BLaER1 treated with 17β-estradiol and CSF1 and Interleukin-3, amounts not matched to agents 10 nM and 100 nM (cell line): ENCODE data around the gene CNNM1.

Source experiments
- H3K27ac ChIP-seq, 11 experiments: shearing (Covaris generic); formaldehyde crosslinking; 2 replicates each; pipeline ENCODE4 v1.8.1; 2022
- H3K27me3 ChIP-seq, 11 experiments: shearing (Covaris generic); formaldehyde crosslinking; 2 replicates each; pipeline ENCODE4 v1.8.1; 2022
- H3K36me3 ChIP-seq, 11 experiments: shearing (Covaris generic); formaldehyde crosslinking; 2 replicates each; pipeline ENCODE4 v1.8.1; 2022
- H3K4me1 ChIP-seq, 10 experiments: shearing (Covaris generic); formaldehyde crosslinking; 2 replicates each; pipeline ENCODE4 v1.8.1; 2022
- H3K4me2 ChIP-seq, 11 experiments: shearing (Covaris generic); formaldehyde crosslinking; 2 replicates each; pipeline ENCODE4 v1.8.1; 2022
- H3K4me3 ChIP-seq, 10 experiments: shearing (Covaris generic); formaldehyde crosslinking; 2 replicates each; pipeline ENCODE4 v1.8.1; 2022
- H3K9ac ChIP-seq, 11 experiments: shearing (Covaris generic); formaldehyde crosslinking; 2 replicates each; pipeline ENCODE4 v1.8.1; 2022
- H3K9me3 ChIP-seq, 11 experiments: shearing (Covaris generic); formaldehyde crosslinking; replicated peaks in 1 of 11; 2 replicates each; pipeline ENCODE4 v1.8.1; 2022
- H4K20me1 ChIP-seq, 11 experiments: shearing (Covaris generic); formaldehyde crosslinking; 2 replicates each; pipeline ENCODE4 v1.8.1; 2022
- Cebpa-rat ChIP-seq, 11 experiments: shearing (Covaris generic); IDR thresholded peaks; 2 replicates each; pipeline ENCODE4 v1.8.1; 2022

The CNNM1 gene

GRCh38 chr10:99312501-99312900 is 16.7 kb upstream of the CNNM1 start:
- no peaks in the 10 kb centered on the region for H3K27me3 ChIP-seq
- H4K20me1 ChIP-seq: no peaks in the 10 kb centered on the region
- TF ChIP-seq Cebpa-rat (IDR thresholded peaks at IDR 0.05): no peak
- no peak overlapping the region for H3K4me2 ChIP-seq
- no peaks in the 10 kb centered on the region for H3K4me1 ChIP-seq
- peaks cover 33 to 60% (median 50%) of the 10 kb centered on the region in 11 experiments for H3K9me3 ChIP-seq
- no peaks in the 10 kb centered on the region for H3K36me3 ChIP-seq
- no peak overlapping the region for H3K4me3 ChIP-seq
- no peak overlapping the region for H3K9ac ChIP-seq
- no peak overlapping the region for H3K27ac ChIP-seq

- H3K9ac ChIP-seq: no peak overlapping the region
- H3K4me1 ChIP-seq: no peaks in the 10 kb centered on the region
- no peaks in the 10 kb centered on the region for H3K36me3 ChIP-seq
- no peaks in the 10 kb centered on the region for H4K20me1 ChIP-seq
- H3K27me3 ChIP-seq: no peaks in the 10 kb centered on the region
- H3K9me3 ChIP-seq: peaks cover 5 to 28% (median 23%) of the 10 kb centered on the region in 11 experiments; a peak in 18 of 22 replicates
- H3K4me2 ChIP-seq: no peak overlapping the region
- no peak overlapping the region for H3K4me3 ChIP-seq
- no peak overlapping the region for H3K27ac ChIP-seq
- no peak for TF ChIP-seq Cebpa-rat (IDR thresholded peaks at IDR 0.05)
Measured at GRCh38 chr10:99315853-99316252, 13.3 kb upstream of the CNNM1 start.

- Histone ChIP-seq H3K4me3 (no peak overlapping the region), H3K9me3 (peaks cover 5 to 27% (median 23%) of the 10 kb centered on the region in 11 experiments; a peak in 18 of 22 replicates), H4K20me1 (no peaks in the 10 kb centered on the region), H3K27ac (no peak overlapping the region), H3K4me2 (no peak overlapping the region), H3K27me3 (no peaks in the 10 kb centered on the region), H3K9ac (no peak overlapping the region), H3K4me1 (no peaks in the 10 kb centered on the region), H3K36me3 (no peaks in the 10 kb centered on the region)
- no peak for TF ChIP-seq Cebpa-rat (IDR thresholded peaks at IDR 0.05)
Measured at GRCh38 chr10:99316374-99316773, 12.8 kb upstream of the CNNM1 start.

- H3K4me3 ChIP-seq: no peak overlapping the region
- no peaks in the 10 kb centered on the region for H3K27me3 ChIP-seq
- no peak overlapping the region for H3K9ac ChIP-seq
- no peak overlapping the region for H3K27ac ChIP-seq
- H3K4me1 ChIP-seq: no peaks in the 10 kb centered on the region
- TF ChIP-seq Cebpa-rat (IDR thresholded peaks at IDR 0.05): no peak
- H3K36me3 ChIP-seq: no peaks in the 10 kb centered on the region
- no peak overlapping the region for H3K4me2 ChIP-seq
- no peaks in the 10 kb centered on the region for H4K20me1 ChIP-seq
- H3K9me3 ChIP-seq: peaks cover 0 to 14% (median 9%) of the 10 kb centered on the region in 11 experiments; a peak in 14 of 22 replicates
Measured at GRCh38 chr10:99318048-99318447, 11.1 kb upstream of the CNNM1 start.

GRCh38 chr10:99318475-99318874 is 10.7 kb upstream of the CNNM1 start:
- Histone ChIP-seq H3K27me3 (no peaks in the 10 kb centered on the region), H3K4me2 (no peak overlapping the region), H3K27ac (no peak overlapping the region), H3K9me3 (peaks cover 0 to 12% (median 9%) of the 10 kb centered on the region in 11 experiments; a peak in 13 of 22 replicates), H3K4me3 (no peak overlapping the region), H3K36me3 (no peaks in the 10 kb centered on the region), H3K9ac (no peak overlapping the region), H3K4me1 (no peaks in the 10 kb centered on the region), H4K20me1 (no peaks in the 10 kb centered on the region)
- TF ChIP-seq Cebpa-rat (IDR thresholded peaks at IDR 0.05): no peak

- TF ChIP-seq Cebpa-rat (IDR thresholded peaks at IDR 0.05): no peak
- H3K9me3 ChIP-seq: peaks cover 16 to 23% (median 21%) of the 10 kb centered on the region in 11 experiments
- no peaks in the 10 kb centered on the region for H3K36me3 ChIP-seq
- no peaks in the 10 kb centered on the region for H3K27me3 ChIP-seq
- no peak overlapping the region for H3K4me2 ChIP-seq
- no peak overlapping the region for H3K9ac ChIP-seq
- H3K4me1 ChIP-seq: no peaks in the 10 kb centered on the region
- no peak overlapping the region for H3K27ac ChIP-seq
- H3K4me3 ChIP-seq: no peak overlapping the region
- no peaks in the 10 kb centered on the region for H4K20me1 ChIP-seq
Measured at GRCh38 chr10:99325281-99325680, 3.9 kb upstream of the CNNM1 start.

- Histone ChIP-seq H3K4me1 (no peaks in the 10 kb centered on the region), H3K4me2 (no peak overlapping the region), H3K9ac (no peak overlapping the region)
Measured at GRCh38 chr10:99326871-99327270, 2.3 kb upstream of the CNNM1 start.

GRCh38 chr10:99328579-99329303 is 415 bp upstream of the CNNM1 start:
- no peak overlapping the region for H3K27ac ChIP-seq
- H3K36me3 ChIP-seq: no peaks in the 10 kb centered on the region
- H4K20me1 ChIP-seq: no peaks in the 10 kb centered on the region
- H3K9ac ChIP-seq: no peak overlapping the region
- H3K4me3 ChIP-seq: no peak overlapping the region; a peak in 1 of 20 replicates
- no peak for TF ChIP-seq Cebpa-rat (IDR thresholded peaks at IDR 0.05)
- no peaks in the 10 kb centered on the region for H3K4me1 ChIP-seq
- H3K4me2 ChIP-seq: no peak overlapping the region
- H3K9me3 ChIP-seq: peaks cover 20 to 35% (median 28%) of the 10 kb centered on the region in 11 experiments
- H3K27me3 ChIP-seq: no peaks in the 10 kb centered on the region

More at GRCh38 chr10:99326871-99327270, 2.3 kb upstream of the CNNM1 start:
- no peak for TF ChIP-seq Cebpa-rat (IDR thresholded peaks at IDR 0.05)
- no peak overlapping the region for H3K4me3 ChIP-seq
- H3K36me3 ChIP-seq: no peaks in the 10 kb centered on the region
- no peaks in the 10 kb centered on the region for H4K20me1 ChIP-seq
- H3K9me3 ChIP-seq: peaks cover 20 to 33% (median 28%) of the 10 kb centered on the region in 11 experiments
- H3K27me3 ChIP-seq: no peaks in the 10 kb centered on the region
- H3K27ac ChIP-seq: no peak overlapping the region

GRCh38 chr10:99329554-99330346 is 594 bp downstream of the CNNM1 start:
- H3K4me2 ChIP-seq: no peak overlapping the region
- no peaks in the 10 kb centered on the region for H3K4me1 ChIP-seq
- H3K4me3 ChIP-seq: peak overlapping the region in 1 of 10 experiments; percentile 15; a peak in 1 of 20 replicates
- no peak for TF ChIP-seq Cebpa-rat (IDR thresholded peaks at IDR 0.05)
- H3K36me3 ChIP-seq: no peaks in the 10 kb centered on the region
- no peak overlapping the region for H3K27ac ChIP-seq
- H4K20me1 ChIP-seq: no peaks in the 10 kb centered on the region
- peaks cover 20 to 37% (median 28%) of the 10 kb centered on the region in 11 experiments for H3K9me3 ChIP-seq
- no peak overlapping the region for H3K9ac ChIP-seq
- H3K27me3 ChIP-seq: no peaks in the 10 kb centered on the region
